HepG2 (cell line): ENCODE results near the gene SLC29A3.

Experiments
- ATRX ChIP-seq: sonication (generic); formaldehyde crosslinking; IDR thresholded peaks from 2 replicates; pipeline ENCODE4 v1.4.0; 2020; ENCODE audit warnings: missing genetic modification reagents, borderline replicate concordance
- EZH2 ChIP-seq: conservative IDR thresholded peaks from 2 replicates; pipeline ENCODE4 v1.6.1; 2012; ENCODE audit warnings: mild to moderate bottlenecking, low read depth, low read length, moderate library complexity
- HINFP ChIP-seq: sonication (generic); formaldehyde crosslinking; IDR thresholded peaks from 2 replicates; pipeline ENCODE4 v1.4.0; 2020; ENCODE audit warnings: low read depth, mild to moderate bottlenecking, missing genetic modification reagents
- MIER3 ChIP-seq: IDR thresholded peaks from 2 replicates; pipeline ENCODE4 v1.6.1; 2016; ENCODE audit warnings: missing compliant biosample characterization, borderline replicate concordance
- MTF1 ChIP-seq: sonication (generic); formaldehyde crosslinking; IDR thresholded peaks from 2 replicates; pipeline ENCODE4 v1.5.0; 2020; ENCODE audit warnings: missing genetic modification reagents
- MXD1 ChIP-seq: sonication (generic); formaldehyde crosslinking; IDR thresholded peaks from 2 replicates; pipeline ENCODE4 v1.4.0; 2020; ENCODE audit warnings: mild to moderate bottlenecking, missing genetic modification reagents
- POLR2A ChIP-seq, 2 experiments: IDR thresholded peaks; 2 replicates each; pipeline ENCODE4 v1.6.1; 2011; ENCODE audit warnings: low read depth in 2 of 2, low read length in 2 of 2, mild to moderate bottlenecking in 1 of 2, moderate library complexity in 1 of 2; ENCODE audit not compliant: insufficient read depth in 1 of 2
- REST ChIP-seq, 2 experiments: IDR thresholded peaks; 2 replicates each; pipeline ENCODE4 v1.6.1; 2011 to 2012; ENCODE audit warnings: low read length in 2 of 2, borderline replicate concordance in 1 of 2, low read depth in 1 of 2, mild to moderate bottlenecking in 1 of 2, moderate library complexity in 1 of 2
- TERF1 ChIP-seq: sonication (generic); formaldehyde crosslinking; IDR thresholded peaks from 2 replicates; pipeline ENCODE4 v1.8.0; 2022; ENCODE audit warnings: mild to moderate bottlenecking, missing genetic modification reagents, moderate library complexity

- TF ChIP-seq MTF1 (no peak), REST (IDR thresholded peaks at IDR 0.05; ENCODE audit: borderline replicate concordance in 1 of 2, low read depth in 1 of 2, low read length in 2 of 2) (no peak), POLR2A (IDR thresholded peaks at IDR 0.05; ENCODE audit: insufficient read depth in 1 of 2, low read depth in 2 of 2, low read length in 2 of 2) (no peak), MXD1 (CRISPR knock-in tag) (no peak), ATRX (no peak), EZH2 (no peak), TERF1 (CRISPR knock-in tag) (no peak), HINFP (no peak), MIER3 (CRISPR knock-in tag) (no peak)
Observed at GRCh38 chr10:71330789-71331404, 11.8 kb downstream of the SLC29A3 start.
